Lung (tissue), 12 donors: Measurements from ENCODE around the gene JAK3. TPM values are rescaled to one million over a fixed set of nuclear protein-coding genes. Genes with fewer than 3 reads are reported as not detected.

Experiments
- ATAC-seq: fragments of 200-7000 bp; cut with Tn5 transposase; one replicate; pipeline ENCODE4 v1.9.1; 2020; ENCODE audit warnings: moderate number of reproducible peaks; ENCODE audit not compliant: insufficient read depth, low FRiP score
- DNase-seq, 3 donors: peaks; one replicate each; pipeline ENCODE4 v3.0.0-alpha.2; 2013 to 2017
- H3K27ac ChIP-seq, 2 donors: one replicate each; pipeline ENCODE4 v1.5.1; 2013; ENCODE audit warnings: mild to moderate bottlenecking in 2 of 2, moderate library complexity in 2 of 2, control low read depth in 1 of 2, inconsistent platforms in 1 of 2, low read depth in 1 of 2, low read length in 1 of 2
- H3K27me3 ChIP-seq, 3 donors: one replicate each; pipeline ENCODE4 v1.5.1; 2013; ENCODE audit warnings: low read length in 2 of 3; ENCODE audit not compliant: control insufficient read depth in 3 of 3, insufficient read depth in 3 of 3
- H3K36me3 ChIP-seq, 4 donors: one replicate each; pipeline ENCODE4 v1.5.1; 2013; ENCODE audit warnings: low read length in 4 of 4, mild to moderate bottlenecking in 1 of 4, moderate library complexity in 1 of 4; ENCODE audit not compliant: control insufficient read depth in 4 of 4, insufficient read depth in 4 of 4
- H3K4me1 ChIP-seq, 5 donors: one replicate each; pipeline ENCODE4 v1.5.1; 2013; ENCODE audit warnings: low read length in 5 of 5, mild to moderate bottlenecking in 2 of 5, moderate library complexity in 1 of 5; ENCODE audit not compliant: control insufficient read depth in 5 of 5, insufficient read depth in 5 of 5
- H3K4me3 ChIP-seq: one replicate; pipeline ENCODE4 v1.5.1; 2013; ENCODE audit warnings: mild to moderate bottlenecking, control low read depth, moderate library complexity
- H3K9ac ChIP-seq, 2 donors: one replicate each; pipeline ENCODE4 v1.5.1; 2013; ENCODE audit warnings: low read length in 2 of 2, control low read depth in 1 of 2; ENCODE audit not compliant: insufficient read depth in 1 of 2
- H3K9me3 ChIP-seq, 4 donors: one replicate each; pipeline ENCODE4 v1.5.1; 2013; ENCODE audit warnings: low read length in 3 of 4, mild to moderate bottlenecking in 1 of 4, moderate library complexity in 1 of 4; ENCODE audit not compliant: control insufficient read depth in 4 of 4, insufficient read depth in 3 of 4
- WGBS, 2 donors: extraction: QIAGEN DNeasy Blood & Tissue Kit; methylation state at CpG; one replicate each; pipeline ENCODE4 v1.1.7; 2013; 5-methylcytosine and 5-hydroxymethylcytosine counted together
- polyA plus RNA-seq, 2 donors: library from polyadenylated mRNA; stranded (reverse); fragments of 200-250 nt; gene quantifications; one replicate each; pipeline ENCODE4 v1.2.1, GENCODE V29; 2013
- total RNA-seq, 2 donors: library from RNA; depleted of rRNA in 1 of 2; stranded (reverse); fragments of >200 nt in 1 of 2; gene quantifications; one replicate each; pipeline ENCODE4 v1.2.1, GENCODE V29; 2014 to 2021
- TF ChIP-seq, protein P1 (sequence below): IDR thresholded peaks from 2 replicates; pipeline ENCODE4 v1.5.1; 2012; ENCODE audit warnings: mild to moderate bottlenecking; ENCODE audit errors: control extremely low read depth, extremely low read depth
- donor health status: control.
- donor health status: control.
- donor health status: Bipolar disorder and iron deficiency.
- donor health status: healthy.
- donor health status: DM: yes; HTN: yes; CAD: no.

Gene JAK3
- total and polyA plus RNA-seq, 4 donors = 5.2 to 32.5 (median 18.0) TPM

DNA sequence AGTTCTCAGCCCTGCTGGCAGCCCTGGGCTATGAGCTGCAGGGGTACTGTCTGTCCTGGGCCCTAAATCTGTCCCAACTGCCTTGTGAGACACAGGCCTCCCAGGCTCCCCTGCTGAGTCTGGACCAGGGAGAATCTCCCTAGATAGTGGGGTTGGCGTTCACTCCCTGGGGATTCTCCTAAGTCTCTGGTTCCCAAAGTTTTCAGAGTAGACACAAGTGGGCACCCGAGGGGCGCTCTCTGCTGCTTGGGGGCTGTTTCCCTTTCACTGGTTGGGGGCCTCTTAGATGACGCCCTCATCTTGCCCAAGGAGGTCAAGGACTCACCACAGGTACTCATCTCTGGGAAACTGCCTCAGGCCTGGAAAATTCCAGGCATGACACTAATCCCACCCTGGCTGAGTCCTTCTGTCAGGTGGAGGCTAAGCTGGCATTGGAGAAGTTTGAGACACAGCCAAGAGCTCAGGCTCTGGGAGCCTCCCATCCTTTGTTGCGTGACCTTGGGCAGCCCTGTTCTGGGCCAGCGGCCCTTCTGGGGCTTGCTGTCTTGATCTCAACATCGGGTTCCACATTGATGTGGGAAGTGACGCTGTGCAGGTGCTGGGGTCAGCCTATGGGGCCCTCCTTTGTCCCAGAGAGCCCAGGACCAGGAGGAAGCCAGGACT, 15.9 kb upstream of the JAK3 start:
- 81 to 88% methylated on average over 8 of the region's 8 CpGs for WGBS, 2 donors

DNA sequence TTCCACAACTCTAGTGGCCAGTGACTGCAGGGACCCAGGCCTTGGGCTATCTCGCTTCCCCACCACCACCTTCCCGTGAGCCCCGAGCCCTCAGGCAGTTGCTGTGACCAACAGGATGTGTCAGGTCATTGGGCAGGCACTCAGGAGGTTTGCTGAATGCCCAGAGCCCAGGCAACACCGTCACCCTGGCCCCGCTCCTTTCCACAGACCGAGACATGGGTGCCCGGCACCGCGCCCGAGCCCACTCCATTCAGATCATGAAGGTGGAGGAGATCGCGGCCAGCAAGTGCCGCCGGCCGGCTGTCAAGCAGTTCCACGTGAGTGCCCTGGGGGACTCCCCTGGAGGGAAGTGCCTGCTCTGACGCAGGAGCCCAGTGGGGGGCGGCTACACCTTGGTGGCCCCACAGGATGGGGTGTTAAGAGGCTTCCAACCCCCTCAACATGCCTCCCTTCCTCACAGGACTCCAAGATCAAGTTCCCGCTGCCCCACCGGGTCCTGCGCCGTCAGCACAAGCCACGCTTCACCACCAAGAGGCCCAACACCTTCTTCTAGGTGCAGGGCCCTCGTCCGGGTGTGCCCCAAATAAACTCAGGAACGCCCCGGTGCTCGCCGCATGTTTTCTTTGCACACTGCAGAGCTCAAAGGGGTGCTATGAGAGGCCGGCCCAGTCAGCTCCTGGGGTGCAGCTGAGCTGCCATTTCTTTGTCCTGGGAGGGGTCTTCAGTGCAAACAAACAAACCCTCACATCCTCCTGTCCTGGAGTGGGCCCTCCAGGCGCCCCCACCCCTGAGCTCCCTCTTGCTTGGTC, 15.1 kb upstream of the JAK3 start:
- no peak overlapping the region for H3K9ac ChIP-seq
- DNase-seq (no peak), ATAC-seq (no peak)
- no peak overlapping the region for H3K4me3 ChIP-seq
- H3K27ac ChIP-seq = no peak overlapping the region
- TF ChIP-seq, protein P1, sequence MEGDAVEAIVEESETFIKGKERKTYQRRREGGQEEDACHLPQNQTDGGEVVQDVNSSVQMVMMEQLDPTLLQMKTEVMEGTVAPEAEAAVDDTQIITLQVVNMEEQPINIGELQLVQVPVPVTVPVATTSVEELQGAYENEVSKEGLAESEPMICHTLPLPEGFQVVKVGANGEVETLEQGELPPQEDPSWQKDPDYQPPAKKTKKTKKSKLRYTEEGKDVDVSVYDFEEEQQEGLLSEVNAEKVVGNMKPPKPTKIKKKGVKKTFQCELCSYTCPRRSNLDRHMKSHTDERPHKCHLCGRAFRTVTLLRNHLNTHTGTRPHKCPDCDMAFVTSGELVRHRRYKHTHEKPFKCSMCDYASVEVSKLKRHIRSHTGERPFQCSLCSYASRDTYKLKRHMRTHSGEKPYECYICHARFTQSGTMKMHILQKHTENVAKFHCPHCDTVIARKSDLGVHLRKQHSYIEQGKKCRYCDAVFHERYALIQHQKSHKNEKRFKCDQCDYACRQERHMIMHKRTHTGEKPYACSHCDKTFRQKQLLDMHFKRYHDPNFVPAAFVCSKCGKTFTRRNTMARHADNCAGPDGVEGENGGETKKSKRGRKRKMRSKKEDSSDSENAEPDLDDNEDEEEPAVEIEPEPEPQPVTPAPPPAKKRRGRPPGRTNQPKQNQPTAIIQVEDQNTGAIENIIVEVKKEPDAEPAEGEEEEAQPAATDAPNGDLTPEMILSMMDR = no peak
- H3K4me1 ChIP-seq = peaks cover 0 to 18% (median 6%) of the 10 kb centered on the region in 5 donors
- H3K36me3 ChIP-seq = peaks cover 13 to 41% (median 25%) of the 10 kb centered on the region in 4 donors
- no peaks in the 10 kb centered on the region for H3K27me3 ChIP-seq
- WGBS, 2 donors = 88 to 90% methylated on average over 27 to 31 of the region's 31 CpGs
- H3K9me3 ChIP-seq = no peaks in the 10 kb centered on the region

More for the DNA sequence above, 15.9 kb upstream of the JAK3 start:
- Histone ChIP-seq H3K27me3 (peaks cover 0 to 5% (median 4%) of the 10 kb centered on the region in 3 donors), H3K4me3 (no peak overlapping the region), H3K9ac (no peak overlapping the region), H3K4me1 (peaks cover 0 to 18% (median 6%) of the 10 kb centered on the region in 5 donors), H3K27ac (peak overlapping the region in 1 of 2 donors; percentile 28), H3K9me3 (no peaks in the 10 kb centered on the region), H3K36me3 (peaks cover 13 to 41% (median 25%) of the 10 kb centered on the region in 4 donors)
- ATAC-seq = no peak
- DNase-seq = no peak
- TF ChIP-seq, protein P1 = no peak

DNA sequence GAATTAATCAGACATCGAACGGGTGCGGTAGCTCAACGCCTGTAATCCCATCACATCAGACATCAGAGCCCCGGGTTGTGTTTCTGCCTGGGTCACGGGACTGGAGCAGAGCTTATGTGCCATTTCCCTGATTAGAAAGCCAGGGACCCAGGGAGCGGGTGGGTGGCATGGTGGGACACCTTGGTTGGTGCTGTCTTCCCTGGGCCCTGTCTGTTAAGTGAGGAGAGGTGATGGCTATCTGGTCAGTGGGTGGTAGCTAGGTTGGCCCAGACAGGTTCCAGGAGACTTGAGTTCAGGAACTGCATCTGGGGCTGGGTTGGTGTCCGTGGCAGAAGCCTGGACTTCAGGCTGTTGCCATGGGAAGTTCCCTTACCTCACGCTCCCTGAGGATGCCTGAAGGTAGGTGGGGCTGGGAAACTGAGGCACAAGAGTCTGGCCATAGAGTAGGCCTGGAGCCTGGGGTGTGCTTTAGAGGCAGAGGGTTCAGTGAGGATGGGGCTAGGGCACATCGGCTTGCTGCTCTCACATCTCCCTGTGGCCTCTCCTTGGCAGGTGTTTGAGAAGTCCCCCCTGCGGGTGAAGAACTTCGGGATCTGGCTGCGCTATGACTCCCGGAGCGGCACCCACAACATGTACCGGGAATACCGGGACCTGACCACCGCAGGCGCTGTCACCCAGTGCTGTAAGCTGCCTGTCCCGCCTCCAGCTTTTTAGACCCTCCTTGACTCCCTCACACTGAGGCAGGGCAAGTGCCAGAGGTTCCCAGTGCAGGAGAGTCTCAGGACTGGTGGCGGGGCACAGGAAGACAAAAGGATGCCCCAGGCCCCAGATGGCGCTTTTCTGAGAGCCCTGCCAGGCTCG, 14.0 kb upstream of the JAK3 start:
- no peak overlapping the region for H3K4me3 ChIP-seq
- H3K9ac ChIP-seq = no peak overlapping the region
- H3K4me1 ChIP-seq = peaks cover 0 to 18% (median 6%) of the 10 kb centered on the region in 5 donors
- WGBS, 2 donors = 87% methylated on average over 23 of the region's 23 CpGs
- peaks cover 13 to 41% (median 25%) of the 10 kb centered on the region in 4 donors for H3K36me3 ChIP-seq
- H3K9me3 ChIP-seq = no peaks in the 10 kb centered on the region
- ATAC-seq (no peak), DNase-seq (no peak)
- TF ChIP-seq, protein P1 = no peak
- H3K27ac ChIP-seq = no peak overlapping the region
- no peaks in the 10 kb centered on the region for H3K27me3 ChIP-seq
